ENCODE measurements around the gene TMEM163.

DNA sequence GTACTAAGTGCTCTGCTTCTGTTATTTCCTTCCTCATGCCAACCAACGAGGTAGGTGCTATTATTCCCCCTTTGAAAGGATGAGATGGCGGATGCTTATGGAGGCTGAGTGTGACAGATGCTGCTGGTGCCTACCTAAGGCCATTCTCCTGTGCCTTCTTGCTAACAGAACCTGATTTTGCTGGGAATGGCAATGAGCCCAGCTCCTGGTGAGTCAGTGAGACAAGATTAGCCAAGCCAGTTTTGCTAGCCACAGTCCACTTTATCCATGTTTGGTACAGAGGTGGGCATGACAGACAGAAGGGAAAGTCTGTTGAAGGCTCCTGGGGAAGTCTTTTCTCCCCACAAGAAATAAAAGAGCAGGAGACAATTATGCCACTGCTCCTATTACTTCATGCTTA, 43.7 kb upstream of the TMEM163 start:
- TF ChIP-seq CTCF (IDR thresholded peaks at IDR 0.05) (no peak), POLR2A (IDR thresholded peaks at IDR 0.05) (no peak)

Measured in body of pancreas (tissue), 4 donors.